Measurements from ENCODE around the gene TMEM9. TPM values are rescaled to one million over a fixed set of nuclear protein-coding genes. Genes with fewer than 3 reads are reported as not detected.

TMEM9 gene
- total and polyA plus RNA-seq, 10 of the 15 experiments (the other 5 are each of a cell fraction or from before 2014, with no cell fraction given) = 7.2 to 46.1 (median 17.3) TPM

- TF ChIP-seq SUZ12 (IDR thresholded peaks at IDR 0.05; ENCODE audit: unreplicated experiment) = no peak
- TF ChIP-seq EP300 (IDR thresholded peaks at IDR 0.05; ENCODE audit: borderline replicate concordance in 1 of 2, control insufficient read depth in 1 of 2, low read depth in 2 of 2, low read length in 2 of 2) = no peak
Measured at GRCh38 chr1:201136355-201137023, 17.8 kb downstream of the TMEM9 start (continued).

DNA sequence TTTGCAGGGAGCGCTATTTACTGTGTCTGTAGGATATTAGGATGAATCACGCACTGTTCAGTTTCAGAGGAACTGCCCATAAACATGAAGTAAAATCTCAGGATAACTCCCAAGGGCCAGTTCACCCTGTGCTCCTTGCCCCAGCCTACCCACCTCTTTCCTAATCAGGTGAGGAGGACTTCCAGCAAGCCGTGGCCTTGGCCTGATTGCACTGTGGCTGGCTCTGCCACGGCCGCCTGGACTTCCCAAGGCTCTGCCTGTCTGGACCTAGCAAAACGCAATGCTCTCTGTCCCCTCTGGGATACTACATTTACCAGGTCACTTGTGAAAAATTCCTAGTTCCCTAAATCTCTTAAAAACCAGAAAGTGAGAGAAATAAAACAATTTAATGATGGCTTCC is 19.9 kb downstream of the TMEM9 start:
- no peaks in the 10 kb centered on the region for H3K4me1 ChIP-seq (ENCODE audit: control insufficient read depth, insufficient read depth, low read length)
- no peaks in the 10 kb centered on the region for H3K79me2 ChIP-seq (ENCODE audit: control insufficient read depth, insufficient read depth, low read length)
- ChIA-PET SMC1A (ENCODE audit: uncharacterized antibody, unreplicated experiment) (no interaction called here), RAD21 (ENCODE audit: unreplicated experiment) (no interaction called here), CTCF (interaction anchor here (1.0 kb wide), 1 partner anchor 15 kb away, joined by 4 read pairs; no protein-coding TSS in a partner anchor), POLR2A (no interaction called here)
- FAIRE-seq (no peak), ATAC-seq (no peak), DNase-seq (ENCODE audit: low read depth, low spot score) (no peak)
- H4K20me1 ChIP-seq (ENCODE audit: control insufficient read depth, insufficient read depth) = no peaks in the 10 kb centered on the region
- 95% methylated on average over 6 of the region's 6 CpGs for whole genome bisulfite sequencing (ENCODE audit: insufficient coverage, insufficient replicate concordance, low lambda C conversion rate, missing lambda C conversion rate)
- TF ChIP-seq KLF5 (IDR thresholded peaks at IDR 0.05; ENCODE audit: partially characterized antibody) (no peak), ETV6 (conservative IDR thresholded peaks at IDR 0.05 in 1 of 2, IDR thresholded peaks at IDR 0.05 in 1 of 2; ENCODE audit: borderline replicate concordance in 1 of 2, low read depth in 1 of 2) (no peak), CBX5 (IDR thresholded peaks at IDR 0.05; ENCODE audit: low read depth) (no peak), YBX1 (IDR thresholded peaks at IDR 0.05) (no peak), RB1 (IDR thresholded peaks at IDR 0.05; ENCODE audit: borderline replicate concordance) (no peak), CHD2 (IDR thresholded peaks at IDR 0.05; ENCODE audit: borderline replicate concordance, low read depth, low read length) (no peak)
- no peak overlapping the region for H3K4me2 ChIP-seq (ENCODE audit: control insufficient read depth, insufficient read depth)
- H3K9ac ChIP-seq (ENCODE audit: control insufficient read depth, insufficient read depth, low read length) = no peak overlapping the region
- no peak overlapping the region for H3K27ac ChIP-seq (ENCODE audit: control insufficient read depth, insufficient read depth)
- intact Hi-C loops (cut with micrococcal nuclease; ENCODE audit: unreplicated experiment) = no loop called here
- H2AFZ ChIP-seq (ENCODE audit: control insufficient read depth, low read depth, low read length) = no peak overlapping the region
- no peaks in the 10 kb centered on the region for H3K9me3 ChIP-seq (replicated peaks; ENCODE audit: control insufficient read depth, insufficient read depth, low read length)
- H3K27me3 ChIP-seq (replicated peaks in 1 of 2; ENCODE audit: control insufficient read depth in 2 of 2, insufficient read depth in 2 of 2, low read length in 1 of 2) = no peaks in the 10 kb centered on the region
- no TSS peak for BruUV-seq (replicated peaks)
- H3K4me3 ChIP-seq = no peak overlapping the region
- peaks cover 0 to 2% of the 10 kb centered on the region in 2 experiments; a peak in 2 of 4 replicates for H3K36me3 ChIP-seq (ENCODE audit: control insufficient read depth in 2 of 2, insufficient read depth in 2 of 2, low read length in 1 of 2)
- in situ Hi-C loops (cut with MboI) = no loop called here

Measured in GM12878 (cell line).